HEK293T (cell line): ENCODE results near the gene MFSD8.
"Not testable (repeated sequence)": the region's sequence is repeated elsewhere in the genome, so short reads cannot be mapped to it uniquely, and the experiment has no call there.

Source experiments
- CTCF ChIA-PET: fragments of 350-600 bp; formaldehyde crosslinking; extraction: SDS; loops from one replicate; lab custom pipeline; 2021; ENCODE audit warnings: antibody characterized with exemption, inconsistent platforms; lab: Yijun Ruan, JAX
- POLR2A ChIA-PET: fragments of 350-600 bp; formaldehyde crosslinking; extraction: SDS; loops from one replicate; lab custom pipeline; 2020; ENCODE audit warnings: antibody characterized with exemption, inconsistent platforms; lab: Yijun Ruan, JAX
- DNase-seq: peaks from one replicate; pipeline ENCODE4 v3.0.0; 2012; ENCODE audit warnings: mixed read lengths; ENCODE audit errors: extremely low spot score
- ARNT ChIP-seq: fragments of 450-650 bp; IDR thresholded peaks from 2 replicates; pipeline ENCODE4 v1.6.1; 2017; ENCODE audit warnings: mild to moderate bottlenecking
- BHLHE40 ChIP-seq: fragments of 450-650 bp; IDR thresholded peaks from 2 replicates; pipeline ENCODE4 v1.6.1; 2016; ENCODE audit warnings: mild to moderate bottlenecking, moderate library complexity, borderline replicate concordance
- CTBP1 ChIP-seq: fragments of 450-650 bp; IDR thresholded peaks from 2 replicates; pipeline ENCODE4 v1.6.1; 2016; ENCODE audit warnings: borderline replicate concordance
- ELF4 ChIP-seq: fragments of 450-650 bp; IDR thresholded peaks from 2 replicates; pipeline ENCODE4 v1.6.1; 2017; ENCODE audit warnings: antibody characterized with exemption
- FOXA1 ChIP-seq: fragments of 450-650 bp; IDR thresholded peaks from 2 replicates; pipeline ENCODE4 v1.6.1; 2016; ENCODE audit warnings: mild to moderate bottlenecking
- FOXK2 ChIP-seq: fragments of 450-650 bp; IDR thresholded peaks from 2 replicates; pipeline ENCODE4 v1.6.1; 2016; ENCODE audit warnings: mild to moderate bottlenecking
- FOXM1 ChIP-seq: fragments of 450-650 bp; IDR thresholded peaks from 2 replicates; pipeline ENCODE4 v1.6.1; 2017; ENCODE audit warnings: mild to moderate bottlenecking, borderline replicate concordance
- HDGF ChIP-seq: fragments of 450-650 bp; IDR thresholded peaks from 2 replicates; pipeline ENCODE4 v1.6.1; 2017; ENCODE audit warnings: antibody characterized with exemption, borderline replicate concordance
- L3MBTL2 ChIP-seq: fragments of 450-650 bp; conservative IDR thresholded peaks from 2 replicates; pipeline ENCODE4 v1.6.1; 2016; ENCODE audit warnings: mild to moderate bottlenecking
- LEF1 ChIP-seq: fragments of 450-650 bp; IDR thresholded peaks from 2 replicates; pipeline ENCODE4 v1.6.1; 2017; ENCODE audit warnings: mild to moderate bottlenecking, borderline replicate concordance
- NFRKB ChIP-seq: fragments of 450-650 bp; IDR thresholded peaks from 2 replicates; pipeline ENCODE4 v1.6.1; 2016; ENCODE audit warnings: mild to moderate bottlenecking, moderate library complexity
- SP1 ChIP-seq: fragments of 450-650 bp; IDR thresholded peaks from 2 replicates; pipeline ENCODE4 v1.6.1; 2017
- SUZ12 ChIP-seq: fragments of 450-650 bp; IDR thresholded peaks from 2 replicates; pipeline ENCODE4 v1.6.1; 2016; ENCODE audit warnings: mild to moderate bottlenecking
- TARDBP ChIP-seq: fragments of 450-650 bp; IDR thresholded peaks from 2 replicates; pipeline ENCODE4 v1.6.1; 2016
- ZNF384 ChIP-seq: fragments of 450-650 bp; IDR thresholded peaks from 2 replicates; pipeline ENCODE4 v1.6.1; 2016
- TF ChIP-seq, protein P1 (sequence below): fragments of 450-650 bp; IDR thresholded peaks from 2 replicates; pipeline ENCODE4 v1.6.1; 2016

The MFSD8 gene, protein sequence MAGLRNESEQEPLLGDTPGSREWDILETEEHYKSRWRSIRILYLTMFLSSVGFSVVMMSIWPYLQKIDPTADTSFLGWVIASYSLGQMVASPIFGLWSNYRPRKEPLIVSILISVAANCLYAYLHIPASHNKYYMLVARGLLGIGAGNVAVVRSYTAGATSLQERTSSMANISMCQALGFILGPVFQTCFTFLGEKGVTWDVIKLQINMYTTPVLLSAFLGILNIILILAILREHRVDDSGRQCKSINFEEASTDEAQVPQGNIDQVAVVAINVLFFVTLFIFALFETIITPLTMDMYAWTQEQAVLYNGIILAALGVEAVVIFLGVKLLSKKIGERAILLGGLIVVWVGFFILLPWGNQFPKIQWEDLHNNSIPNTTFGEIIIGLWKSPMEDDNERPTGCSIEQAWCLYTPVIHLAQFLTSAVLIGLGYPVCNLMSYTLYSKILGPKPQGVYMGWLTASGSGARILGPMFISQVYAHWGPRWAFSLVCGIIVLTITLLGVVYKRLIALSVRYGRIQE

GRCh38 chr4:127965062-127965802 lies at the start of gene MFSD8, which contains the start of gene ABHD18:
MFSD8 (minus strand) TSS chr4:127965173; CDS start chr4:127965133, 40 bp downstream.
ABHD18 (plus strand) TSS chr4:127965406; CDS start chr4:127982956, 17,550 bp downstream.
- TF ChIP-seq FOXK2 (no peak), LEF1 (no peak), FOXM1 (no peak), ELF4 (peak; percentile 9; the same call in 1 of the 2 replicates), SUZ12 (no peak), FOXA1 (no peak), ARNT (no peak), CTBP1 (no peak)
- ChIA-PET POLR2A (interaction anchor here (0.6 to 3.0 kb wide), 12 partner anchors 9 to 423 kb away, joined by 3 to 24 read pairs (median 3); partner anchors contain the start of genes LARP1B and PLK4), CTCF (interaction anchor here (0.6 kb wide), 1 partner anchor 20 kb away, joined by 3 read pairs; no protein-coding TSS in a partner anchor)
- DNase-seq: peak; percentile 94

- ChIA-PET POLR2A (no interaction called here), CTCF (no interaction called here)
- TF ChIP-seq L3MBTL2 (no peak), NFRKB (no peak), HDGF (no peak), SUZ12 (no peak), FOXA1 (no peak), BHLHE40 (no peak), ZNF384 (no peak), LEF1 (no peak), TARDBP (no peak), ELF4 (no peak), FOXM1 (no peak), FOXK2 (no peak), CTBP1 (no peak), ARNT (no peak), SP1 (no peak)
- TF ChIP-seq, protein P1, sequence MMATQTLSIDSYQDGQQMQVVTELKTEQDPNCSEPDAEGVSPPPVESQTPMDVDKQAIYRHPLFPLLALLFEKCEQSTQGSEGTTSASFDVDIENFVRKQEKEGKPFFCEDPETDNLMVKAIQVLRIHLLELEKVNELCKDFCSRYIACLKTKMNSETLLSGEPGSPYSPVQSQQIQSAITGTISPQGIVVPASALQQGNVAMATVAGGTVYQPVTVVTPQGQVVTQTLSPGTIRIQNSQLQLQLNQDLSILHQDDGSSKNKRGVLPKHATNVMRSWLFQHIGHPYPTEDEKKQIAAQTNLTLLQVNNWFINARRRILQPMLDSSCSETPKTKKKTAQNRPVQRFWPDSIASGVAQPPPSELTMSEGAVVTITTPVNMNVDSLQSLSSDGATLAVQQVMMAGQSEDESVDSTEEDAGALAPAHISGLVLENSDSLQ: no peak
- no peak for DNase-seq
These were observed 44.5 kb upstream of the MFSD8 start for GRCh38 chr4:128009428-128009827.

DNA sequence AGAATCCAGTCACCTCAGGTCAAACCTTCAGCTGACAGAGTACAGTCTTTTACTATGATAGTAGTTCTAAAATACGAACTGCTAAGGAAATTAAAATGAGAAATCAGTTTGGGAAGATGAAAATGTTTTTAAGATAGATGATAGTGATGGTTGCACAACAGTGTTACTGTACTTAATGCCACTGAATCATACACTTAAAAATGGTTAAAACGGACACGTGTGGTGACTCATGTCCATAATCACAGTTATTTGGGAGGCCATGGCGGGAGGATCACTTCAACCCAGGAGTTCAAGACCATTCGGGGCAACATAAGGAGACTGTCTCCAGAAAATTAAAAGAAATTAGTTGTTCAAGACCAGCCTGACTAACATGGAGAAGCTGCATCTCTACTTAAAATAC lies 41.6 kb upstream of the MFSD8 start:
- POLR2A ChIA-PET: interaction anchor here (1.5 kb wide), 1 partner anchor 54 kb away, joined by 4 read pairs; the partner anchor contains the start of gene LARP1B
- CTCF ChIA-PET: no interaction called here
- TF ChIP-seq FOXM1: no peak
- TF ChIP-seq, protein P1: no peak
- no peak for TF ChIP-seq NFRKB
- no peak for TF ChIP-seq ELF4
- no peak for TF ChIP-seq HDGF
- no peak for TF ChIP-seq FOXA1
- TF ChIP-seq SP1: no peak
- no peak for TF ChIP-seq ARNT
- no peak for TF ChIP-seq CTBP1
- TF ChIP-seq FOXK2: no peak
- TF ChIP-seq SUZ12: no peak
- no peak for TF ChIP-seq BHLHE40
- no peak for DNase-seq

DNA sequence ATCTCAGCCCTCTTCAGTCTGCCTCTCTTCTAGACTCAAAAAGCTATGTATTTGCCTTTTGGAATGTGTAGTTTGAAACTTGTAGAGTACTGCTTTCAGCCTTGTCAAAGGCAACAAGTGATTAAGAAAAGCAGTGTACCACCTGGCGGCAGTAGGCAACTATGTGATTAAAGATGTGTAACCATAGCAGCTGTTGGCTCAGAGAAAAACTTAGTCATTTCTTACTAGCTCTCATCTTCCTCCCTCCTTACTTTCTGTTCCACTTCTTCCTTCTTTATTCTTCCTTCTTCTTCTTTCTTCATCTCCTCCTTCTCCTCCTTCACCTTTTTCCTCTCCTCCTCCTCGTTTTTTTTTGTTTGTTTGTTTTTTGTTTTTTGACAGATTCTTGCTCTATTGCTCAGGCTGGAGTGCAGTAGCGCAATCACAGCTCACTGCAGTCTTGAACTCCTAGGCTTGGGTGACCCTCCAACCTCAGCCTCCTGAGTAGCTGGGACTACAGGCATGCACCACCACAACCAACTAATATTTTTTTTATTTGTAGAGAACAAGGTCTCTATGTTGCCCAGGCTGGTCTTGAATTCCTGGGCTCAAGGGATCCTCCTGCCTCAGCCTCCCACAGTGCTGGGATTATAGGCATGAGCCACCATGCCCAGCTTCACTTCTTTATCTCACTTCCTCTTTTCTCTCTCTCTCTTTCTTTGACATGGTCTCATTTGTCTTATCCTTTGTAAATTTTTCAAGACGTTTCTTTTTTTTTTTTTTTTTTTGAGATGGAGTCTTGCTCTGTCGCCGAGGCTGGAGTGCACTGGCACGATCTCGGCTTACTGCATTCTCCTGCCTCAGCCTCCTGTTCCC lies 32.8 kb upstream of the MFSD8 start:
- TF ChIP-seq TARDBP (no peak), LEF1 (no peak), ZNF384 (no peak), L3MBTL2 (no peak), FOXK2 (no peak), NFRKB (no peak), SP1 (no peak), FOXM1 (no peak)
- POLR2A ChIA-PET: no interaction called here
- no peak for DNase-seq
- CTCF ChIA-PET: interaction anchor here (0.7 kb wide), 1 partner anchor 130 kb away, joined by 3 read pairs; no protein-coding TSS in a partner anchor

DNA sequence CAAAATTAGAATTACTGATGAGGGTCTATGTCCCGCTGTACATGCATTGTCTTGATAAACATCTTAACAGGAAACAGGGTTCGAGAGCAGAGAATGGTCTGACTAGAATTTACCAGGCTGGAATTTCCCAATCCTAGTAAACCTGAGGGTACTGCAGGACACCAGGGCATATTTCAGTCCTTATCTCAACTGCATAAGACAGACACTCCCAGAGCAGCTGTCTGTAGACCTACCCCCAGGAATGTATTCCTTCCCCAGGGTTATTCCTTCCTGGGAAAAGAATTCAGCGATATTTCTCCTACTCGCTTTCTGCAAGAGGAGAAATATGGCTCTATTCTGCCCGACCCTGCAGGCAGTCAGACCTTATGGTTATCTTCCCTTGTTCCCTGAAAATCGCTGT lies 31.5 kb upstream of the MFSD8 start:
- CTCF ChIA-PET, DNase-seq, POLR2A ChIA-PET: not testable (repeated sequence)

GRCh38 chr4:127995776-127996175 lies 30.8 kb upstream of the MFSD8 start:
- DNase-seq: no peak
- TF ChIP-seq FOXA1 (no peak), ZNF384 (no peak), CTBP1 (no peak), FOXK2 (no peak), TARDBP (no peak), LEF1 (no peak), ARNT (no peak), BHLHE40 (no peak), ELF4 (no peak), NFRKB (no peak), FOXM1 (no peak), SP1 (no peak), L3MBTL2 (no peak), HDGF (no peak), SUZ12 (no peak)
- TF ChIP-seq, protein P1: no peak
- ChIA-PET CTCF (no interaction called here), POLR2A (no interaction called here)
